ENCODE measurements around the gene CTBP2.

DNA sequence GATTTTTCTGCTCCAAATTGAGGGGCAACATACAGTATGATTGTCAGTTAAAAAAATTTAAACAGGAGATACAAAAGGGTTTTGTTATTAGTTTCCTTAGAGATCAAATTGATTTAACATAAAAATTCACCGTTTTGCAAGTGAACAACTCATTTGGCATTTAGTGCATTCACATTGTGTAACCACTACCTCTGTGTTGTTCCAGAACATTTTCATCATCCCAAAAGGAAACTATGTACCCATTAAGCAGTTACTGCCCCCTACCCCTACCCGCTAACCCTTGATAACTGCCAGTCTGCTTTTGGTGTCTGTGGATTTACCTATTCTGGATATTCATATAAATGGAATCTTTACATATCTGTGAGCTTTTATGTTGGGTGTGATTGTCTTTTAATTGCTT is 215.4 kb downstream of the CTBP2 start:
- TF ChIP-seq CTCF (optimal IDR thresholded peaks at IDR 0.05 in 1 of 3, IDR thresholded peaks at IDR 0.05 in 1 of 3, conservative IDR thresholded peaks at IDR 0.05 in 1 of 3; ENCODE audit: extremely low read depth in 1 of 3, insufficient read depth in 2 of 3, low read length in 3 of 3): no peak
- TF ChIP-seq EZH2 (IDR thresholded peaks at IDR 0.05; ENCODE audit: low read length): no peak

Data from keratinocyte (primary cell).